Measurements from ENCODE around the gene TBX18.

The TBX18 gene

DNA sequence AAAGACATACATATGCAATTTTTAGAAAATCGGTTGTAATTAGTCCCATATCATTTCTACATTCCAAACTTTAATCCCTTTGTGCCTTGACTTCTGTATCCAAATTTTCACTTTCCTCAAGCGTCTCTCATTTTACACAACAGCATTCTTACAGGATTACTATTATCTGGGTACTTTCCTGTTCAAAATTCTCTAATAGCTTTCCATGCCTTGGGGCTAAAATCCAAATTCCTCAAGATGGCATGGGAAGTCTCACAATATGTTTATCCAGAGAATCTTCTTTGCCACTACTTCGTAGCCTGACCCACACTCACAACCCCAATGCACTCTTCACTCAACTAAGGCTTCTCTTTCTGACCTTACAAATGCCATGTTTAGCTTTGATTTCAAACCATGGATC lies 125.0 kb downstream of the TBX18 start:
- Histone ChIP-seq H3K36me3 (ENCODE audit: control insufficient read depth, insufficient read depth, low read length) (no peaks in the 10 kb centered on the region), H3K27ac (ENCODE audit: insufficient read depth, low read length, poor library complexity, severe bottlenecking) (no peak overlapping the region), H3K9me3 (ENCODE audit: control insufficient read depth, low read length) (no peaks in the 10 kb centered on the region), H3K4me3 (ENCODE audit: insufficient read depth, low read depth, low read length, poor library complexity, severe bottlenecking) (no peak overlapping the region), H3K27me3 (replicated peaks; ENCODE audit: control insufficient read depth, insufficient read depth, low read length, poor library complexity, severe bottlenecking) (no peaks in the 10 kb centered on the region), H3K4me1 (ENCODE audit: control insufficient read depth, insufficient read depth, low read length, poor library complexity, severe bottlenecking) (no peaks in the 10 kb centered on the region)
- DNase-seq, result no peak

- no peak overlapping the region for H3K4me3 ChIP-seq (ENCODE audit: insufficient read depth, low read depth, low read length, poor library complexity, severe bottlenecking)
- H3K27me3 ChIP-seq (replicated peaks; ENCODE audit: control insufficient read depth, insufficient read depth, low read length, poor library complexity, severe bottlenecking), result no peaks in the 10 kb centered on the region
- H3K9me3 ChIP-seq (ENCODE audit: control insufficient read depth, low read length), result no peaks in the 10 kb centered on the region
- H3K36me3 ChIP-seq (ENCODE audit: control insufficient read depth, insufficient read depth, low read length), result no peaks in the 10 kb centered on the region
- H3K4me1 ChIP-seq (ENCODE audit: control insufficient read depth, insufficient read depth, low read length, poor library complexity, severe bottlenecking), result no peaks in the 10 kb centered on the region
- DNase-seq, result no peak
- H3K27ac ChIP-seq (ENCODE audit: insufficient read depth, low read length, poor library complexity, severe bottlenecking), result no peak overlapping the region
These were observed 126.1 kb downstream of the TBX18 start for GRCh38 chr6:84638286-84638685.

All from effector memory CD4-positive, alpha-beta T cell (primary cell).